ENCODE measurements around the gene ZHX3. TPM values are rescaled to one million over a fixed set of nuclear protein-coding genes. Genes with fewer than 3 reads are reported as not detected.

The ZHX3 gene
- total and polyA plus RNA-seq, 2 of the 13 experiments (the other 11 are each of a cell fraction or from before 2014, with no cell fraction given), result 8.4 to 11.7 TPM

GRCh38 chr20:41318271-41318649, 729 bp upstream of the ZHX3 start (continued):
- TF ChIP-seq ZNF710 (CRISPR knock-in tag; IDR thresholded peaks at IDR 0.05; ENCODE audit: borderline replicate concordance) (no peak), ZNF615 (CRISPR knock-in tag; IDR thresholded peaks at IDR 0.05; ENCODE audit: borderline replicate concordance) (peak; percentile 56; the same call in 1 of the 2 replicates), ZNF430 (CRISPR knock-in tag; IDR thresholded peaks at IDR 0.05) (no peak; the same call in 1 of the 2 replicates), TFDP1 (CRISPR knock-in tag; IDR thresholded peaks at IDR 0.05; ENCODE audit: borderline replicate concordance) (no peak), ZSCAN21 (CRISPR knock-in tag; IDR thresholded peaks at IDR 0.05; ENCODE audit: borderline replicate concordance) (no peak), ZFP37 (CRISPR knock-in tag; IDR thresholded peaks at IDR 0.05; ENCODE audit: borderline replicate concordance) (no peak), NFKB2 (CRISPR knock-in tag; IDR thresholded peaks at IDR 0.05; ENCODE audit: borderline replicate concordance) (no peak)

- ATAC-seq, result peak; percentile 58
- H3K9me3 ChIP-seq (ENCODE audit: low read length), result no peaks in the 10 kb centered on the region
- peaks cover 44% of the 10 kb centered on the region for H3K4me1 ChIP-seq (ENCODE audit: insufficient read depth, low read length)
- ChIA-PET POLR2A (interaction anchor here (1.3 to 2.6 kb wide), 4 partner anchors 9 to 302 kb away, joined by 3 to 16 read pairs (median 6); partner anchors contain the start of genes CHD6 and LPIN3), CTCF (ENCODE audit: low intra/inter-chr PET ratio, low total read pairs) (no interaction called here)
- H3K9ac ChIP-seq (ENCODE audit: insufficient read depth, low read depth, low read length), result peak overlapping the region; percentile 72
- WGBS (ENCODE audit: low lambda C conversion rate), result 2% methylated on average over 56 of the region's 66 CpGs
- H3K4me2 ChIP-seq (ENCODE audit: low read depth, low read length), result peak overlapping the region; percentile 99
- H3K36me3 ChIP-seq (replicated peaks in 1 of 2; ENCODE audit: control insufficient read depth in 1 of 2, insufficient read depth in 2 of 2, low read length in 2 of 2), result no peaks in the 10 kb centered on the region
- DNase-seq (ENCODE audit: low spot score), result peak; percentile 58
- in situ Hi-C loops (cut with HindIII; ENCODE audit: extremely low pct_ligation_motif_present, low pct_unique_long_range_greater_than_20kb) (no loop called here), intact Hi-C loops (cut with micrococcal nuclease; ENCODE audit: unreplicated experiment) (loop anchor here (5.0 kb wide), 1 partner anchor 85 kb away; no protein-coding TSS in a partner anchor)
- no TSS peak for BruUV-seq (replicated peaks)
- H3K79me2 ChIP-seq (ENCODE audit: insufficient read depth, low read length), result peaks cover 15% of the 10 kb centered on the region
- peak overlapping the region; percentile 75 to 95 (median 91) for H3K4me3 ChIP-seq (replicated peaks in 1 of 3; ENCODE audit: insufficient read depth in 1 of 3, low read depth in 2 of 3, low read length in 3 of 3)
- H2AFZ ChIP-seq (ENCODE audit: low read length), result no peak overlapping the region
- no peak for FAIRE-seq
- peak overlapping the region; percentile 54 for H3K27ac ChIP-seq (ENCODE audit: extremely low read length, insufficient read depth, low read length)
- H4K20me1 ChIP-seq (ENCODE audit: insufficient read depth, low read length), result no peaks in the 10 kb centered on the region
- H3K27me3 ChIP-seq (ENCODE audit: control insufficient read depth in 1 of 2, insufficient read depth in 2 of 2, low read length in 2 of 2), result peaks cover 0 to 3% of the 10 kb centered on the region in 2 experiments; a peak in 1 of 5 replicates
- TF ChIP-seq NCOA1 (CRISPR knock-in tag; IDR thresholded peaks at IDR 0.05), result no peak; the same call in 1 of the 2 replicates
- TF ChIP-seq ZNF772 (CRISPR knock-in tag; IDR thresholded peaks at IDR 0.05), result no peak; the same call in 1 of the 2 replicates
- TF ChIP-seq IRF9 (CRISPR knock-in tag; IDR thresholded peaks at IDR 0.05; ENCODE audit: borderline replicate concordance), result peak; percentile 92
- TF ChIP-seq CCAR2 (optimal IDR thresholded peaks at IDR 0.05; ENCODE audit: low read depth, low read length), result no peak
- TF ChIP-seq ZNF724P (CRISPR knock-in tag; IDR thresholded peaks at IDR 0.05; ENCODE audit: borderline replicate concordance), result no peak
- TF ChIP-seq ZNF280D (CRISPR knock-in tag; IDR thresholded peaks at IDR 0.05), result peak; percentile 85; the same call in 1 of the 2 replicates
Measured at GRCh38 chr20:41316602-41317545, 657 bp downstream of the ZHX3 start.
